ENCODE data around the gene FMN1. TPM values are rescaled to one million over a fixed set of nuclear protein-coding genes. Genes with fewer than 3 reads are reported as not detected.

The FMN1 gene
- total RNA-seq (2021; ENCODE audit: unreplicated experiment) (3.9 TPM), Bru-seq, nascent RNA (percentile 54 among the genes with signal in this experiment), BruChase-seq, experiment 1, labeled RNA remaining after a 2-hour chase (percentile 42 among the genes with signal in this experiment), BruChase-seq, experiment 2, labeled RNA remaining after a 6-hour chase (percentile 43 among the genes with signal in this experiment)
- 1.1 TPM for polyA plus RNA-seq (2012; ENCODE audit: insufficient read length)
- long read RNA-seq = 0 reads

GRCh38 chr15:33194704-33195670, at the start of gene FMN1:
Gene FMN1, minus strand, starts transcription at chr15:33194714. Its CDS starts 39,800 bp downstream, at chr15:33154914.
- peak; percentile 100 for ATAC-seq
- intact Hi-C loops (cut with micrococcal nuclease; ENCODE audit: unreplicated experiment) (no loop called here), in situ Hi-C loops (cut with HindIII; ENCODE audit: low pct_unique_long_range_greater_than_20kb, low sequenced_read_pairs) (no loop called here)
- CTCF ChIA-PET = interaction anchor here (0.6 kb wide), 2 partner anchors 1621 to 1849 kb away, joined by 3 to 5 read pairs; no protein-coding TSS in a partner anchor
- H3K4me1 ChIP-seq (ENCODE audit: control insufficient read depth, insufficient read depth, low read length) = peaks cover 4% of the 10 kb centered on the region; the same call in 1 of the 2 replicates
- H3K9me3 ChIP-seq (ENCODE audit: control insufficient read depth, insufficient read depth, low read depth, low read length) = no peaks in the 10 kb centered on the region
- peak within 1 kb of the TSS; percentile 92 for H3K27ac ChIP-seq (ENCODE audit: low read length)
- POLR2A ChIA-PET = interaction anchor here (0.7 kb wide), 1 partner anchor 532 kb away, joined by 7 read pairs; no protein-coding TSS in a partner anchor
- TF ChIP-seq POLR2AphosphoS5 (IDR thresholded peaks at IDR 0.05; ENCODE audit: low read depth, low read length) (0 out of 2 replicates have a peak, but pooled peaks have one; percentile 21), CTCF (IDR thresholded peaks at IDR 0.05) (no peak)
- no peaks in the 10 kb centered on the region for H3K36me3 ChIP-seq (ENCODE audit: control insufficient read depth, insufficient read depth, low read length)
- TSS peak; percentile 89 for BruUV-seq (replicated peaks)
- H3K27me3 ChIP-seq (ENCODE audit: control insufficient read depth, insufficient read depth, low read length) = no peaks in the 10 kb centered on the region
- DNase-seq (ENCODE audit: low read depth, low spot score) = peak; percentile 81
- peak within 1 kb of the TSS; percentile 70 to 84 for H3K4me3 ChIP-seq (ENCODE audit: low read depth in 2 of 2, low read length in 2 of 2)

- TF ChIP-seq REST (IDR thresholded peaks at IDR 0.05; ENCODE audit: insufficient read depth in 1 of 2, low read depth in 2 of 2, low read length in 1 of 2) (no peak), POLR2AphosphoS5 (IDR thresholded peaks at IDR 0.05; ENCODE audit: low read depth, low read length) (no peak), SIN3A (IDR thresholded peaks at IDR 0.05; ENCODE audit: borderline replicate concordance, insufficient read depth, low read depth, low read length) (no peak), CTCF (IDR thresholded peaks at IDR 0.05) (no peak), TCF7L2 (IDR thresholded peaks at IDR 0.05; ENCODE audit: low read depth, low read length) (no peak)
- ChIA-PET CTCF (interaction anchor here (0.6 to 1.1 kb wide), 3 partner anchors 26 to 457 kb away, joined by 3 to 10 read pairs (median 4); no protein-coding TSS in a partner anchor), POLR2A (no interaction called here)
- Histone ChIP-seq H3K9me3 (ENCODE audit: control insufficient read depth, insufficient read depth, low read depth, low read length) (no peaks in the 10 kb centered on the region), H3K4me3 (ENCODE audit: low read depth in 2 of 2, low read length in 2 of 2) (no peak overlapping the region), H3K27ac (ENCODE audit: low read length) (no peak overlapping the region), H3K27me3 (ENCODE audit: control insufficient read depth, insufficient read depth, low read length) (no peaks in the 10 kb centered on the region), H3K4me1 (ENCODE audit: control insufficient read depth, insufficient read depth, low read length) (no peaks in the 10 kb centered on the region), H3K36me3 (ENCODE audit: control insufficient read depth, insufficient read depth, low read length) (no peaks in the 10 kb centered on the region)
- intact Hi-C loops (cut with micrococcal nuclease; ENCODE audit: unreplicated experiment) (no loop called here), in situ Hi-C loops (cut with HindIII; ENCODE audit: low pct_unique_long_range_greater_than_20kb, low sequenced_read_pairs) (no loop called here)
- peak; percentile 80; the same call in 1 of the 2 replicates for ATAC-seq
- no peak for DNase-seq (ENCODE audit: low read depth, low spot score)
- no TSS peak for BruUV-seq (replicated peaks)
These were observed 49.4 kb upstream of the FMN1 start for GRCh38 chr15:33243869-33244268.
